H1 (cell line): Measurements from ENCODE around the gene GRIK4. TPM values are rescaled to one million over a fixed set of nuclear protein-coding genes. Genes with fewer than 3 reads are reported as not detected.

Experiments used
- CTCF ChIA-PET: fragments of 300-600 bp; sonication (Branson Sonifier 250); formaldehyde crosslinking; loops from one replicate; lab custom pipeline; 2021; ENCODE audit not compliant: partially characterized antibody; lab: Charles Lee
- POLR2A ChIA-PET: fragments of 300-600 bp; sonication (Branson Sonifier 250); formaldehyde crosslinking; loops from one replicate; lab custom pipeline; 2021; ENCODE audit warnings: inconsistent platforms; ENCODE audit not compliant: partially characterized antibody; lab: Charles Lee
- DNase-seq, 2 experiments: peaks; one replicate each; pipeline versions ENCODE4 v3.0.0 to v3.0.0-alpha.2; 2010 to 2022; ENCODE audit warnings: low spot score in 2 of 2, low read depth in 1 of 2, mixed read lengths in 1 of 2
- FAIRE-seq: peaks from 2 replicates; lab custom pipeline; 2011; peaks lifted over from hg19 to GRCh38; lab: Jason Lieb, UNC
- H2AFZ ChIP-seq: 2 replicates; pipeline ENCODE4 v1.8.1; 2012; ENCODE audit warnings: low read length, inconsistent platforms
- H2AK5ac ChIP-seq: 2 replicates; pipeline ENCODE4 v1.6.1; 2013; ENCODE audit warnings: low read depth, low read length
- H2BK120ac ChIP-seq: replicated peaks from 2 replicates; pipeline ENCODE3; 2013; ENCODE audit warnings: low read depth, low read length, inconsistent platforms
- H2BK12ac ChIP-seq: 2 replicates; pipeline ENCODE4 v1.6.1; 2013; ENCODE audit warnings: low read depth, low read length
- H2BK15ac ChIP-seq: 2 replicates; pipeline ENCODE4 v1.6.1; 2013; ENCODE audit warnings: low read length
- H2BK20ac ChIP-seq: 2 replicates; pipeline ENCODE4 v1.6.1; 2013; ENCODE audit warnings: low read length
- H2BK5ac ChIP-seq: 2 replicates; pipeline ENCODE4 v1.6.1; 2013; ENCODE audit warnings: low read depth, low read length
- H3K14ac ChIP-seq: 2 replicates; pipeline ENCODE4 v1.6.1; 2013; ENCODE audit warnings: inconsistent platforms; ENCODE audit not compliant: insufficient read length
- H3K18ac ChIP-seq: 2 replicates; pipeline ENCODE4 v1.6.1; 2013; ENCODE audit warnings: low read length; ENCODE audit errors: extremely low read depth
- H3K23ac ChIP-seq: 2 replicates; pipeline ENCODE4 v1.6.1; 2013; ENCODE audit warnings: inconsistent platforms; ENCODE audit not compliant: insufficient read length
- H3K23me2 ChIP-seq: 2 replicates; pipeline ENCODE4 v1.6.1; 2013; ENCODE audit warnings: low read depth, low read length
- H3K27ac ChIP-seq: 2 replicates; pipeline ENCODE4 v1.6.1; 2011; ENCODE audit warnings: low read depth, low read length, inconsistent platforms
- H3K27me3 ChIP-seq, 4 experiments: replicated peaks in 1 of 4; 1 replicate in 1 of 4; 2 replicates in 3 of 4; pipeline versions ENCODE4 v1.6.1 to v1.8.1; 2011 to 2013; ENCODE audit warnings: low read length in 3 of 4, mild to moderate bottlenecking in 3 of 4, inconsistent platforms in 2 of 4, mixed read lengths in 2 of 4, moderate library complexity in 1 of 4; ENCODE audit not compliant: control insufficient read depth in 3 of 4, insufficient read depth in 3 of 4; ENCODE audit errors: extremely low read depth in 1 of 4
- H3K36me3 ChIP-seq, 4 experiments: 2 replicates each; pipeline versions ENCODE4 v1.6.1 to v1.8.1; 2011 to 2013; ENCODE audit warnings: mild to moderate bottlenecking in 4 of 4, low read length in 3 of 4, moderate library complexity in 2 of 4, control low read depth in 1 of 4, inconsistent platforms in 1 of 4; ENCODE audit not compliant: insufficient read depth in 4 of 4, control insufficient read depth in 2 of 4
- H3K4ac ChIP-seq: replicated peaks from 2 replicates; pipeline ENCODE3; 2013; ENCODE audit warnings: low read length, low read depth, mixed read lengths, inconsistent platforms; ENCODE audit not compliant: insufficient read length
- H3K4me1 ChIP-seq, 4 experiments: replicated peaks in 1 of 4; 1 replicate in 1 of 4; 2 replicates in 3 of 4; pipeline versions ENCODE4 v1.6.1 to v1.8.1; 2011 to 2013; ENCODE audit warnings: low read length in 3 of 4, inconsistent platforms in 2 of 4, mixed read lengths in 1 of 4; ENCODE audit not compliant: insufficient read depth in 4 of 4, control insufficient read depth in 3 of 4
- H3K4me2 ChIP-seq, 2 experiments: 2 replicates each; pipeline versions ENCODE4 v1.6.1 to v1.8.1; 2011 to 2013; ENCODE audit warnings: low read depth in 2 of 2, low read length in 2 of 2, control low read depth in 1 of 2, inconsistent platforms in 1 of 2, mild to moderate bottlenecking in 1 of 2; ENCODE audit not compliant: insufficient read depth in 1 of 2
- H3K4me3 ChIP-seq, 4 experiments: fragments of 200-600, 300-600 bp in 1 of 4; sonication (generic), shearing (Covaris generic), sonication (Bioruptor Twin) in 1 of 4; 2 replicates each; pipeline versions ENCODE4 v1.5.1 to v1.8.1; 2011 to 2016; ENCODE audit warnings: low read length in 4 of 4, low read depth in 3 of 4, control low read depth in 2 of 4, inconsistent platforms in 2 of 4, mild to moderate bottlenecking in 2 of 4, mixed read lengths in 1 of 4, moderate library complexity in 1 of 4; ENCODE audit not compliant: insufficient read depth in 2 of 4; ENCODE audit errors: extremely low read depth in 1 of 4
- H3K56ac ChIP-seq: replicated peaks from 2 replicates; pipeline ENCODE3; 2013; ENCODE audit warnings: low read depth, mild to moderate bottlenecking, mixed read lengths, low read length, inconsistent platforms; ENCODE audit not compliant: insufficient read length
- H3K79me1 ChIP-seq: 2 replicates; pipeline ENCODE4 v1.6.1; 2013; ENCODE audit warnings: low read depth, low read length, control low read depth
- H3K79me2 ChIP-seq, 2 experiments: 2 replicates each; pipeline versions ENCODE4 v1.6.1 to v1.8.1; 2012 to 2013; ENCODE audit warnings: low read length in 2 of 2, mild to moderate bottlenecking in 2 of 2, inconsistent platforms in 1 of 2; ENCODE audit not compliant: insufficient read depth in 2 of 2, control insufficient read depth in 1 of 2
- H3K9ac ChIP-seq, 4 experiments: replicated peaks in 1 of 4; 1 replicate in 1 of 4; 2 replicates in 3 of 4; pipeline versions ENCODE4 v1.6.1 to v1.8.1; 2011 to 2013; ENCODE audit warnings: low read depth in 3 of 4, low read length in 3 of 4, control low read depth in 2 of 4, mild to moderate bottlenecking in 2 of 4, moderate library complexity in 2 of 4, inconsistent platforms in 1 of 4; ENCODE audit errors: extremely low read depth in 1 of 4
- H3K9me3 ChIP-seq, 2 experiments: 2 replicates each; pipeline versions ENCODE4 v1.6.1 to v1.8.1; 2012 to 2013; ENCODE audit warnings: mild to moderate bottlenecking in 2 of 2, moderate library complexity in 2 of 2, control low read depth in 1 of 2, inconsistent platforms in 1 of 2, low read depth in 1 of 2, low read length in 1 of 2, mixed read lengths in 1 of 2; ENCODE audit not compliant: insufficient read depth in 2 of 2
- H4K20me1 ChIP-seq, 2 experiments: replicated peaks in 1 of 2; 2 replicates each; pipeline versions ENCODE3 to v1.8.1; 2011 to 2013; ENCODE audit warnings: inconsistent platforms in 2 of 2, low read length in 2 of 2, mild to moderate bottlenecking in 1 of 2; ENCODE audit not compliant: insufficient read depth in 2 of 2, control insufficient read depth in 1 of 2
- H4K5ac ChIP-seq: 2 replicates; pipeline ENCODE4 v1.6.1; 2013; ENCODE audit warnings: low read length, low read depth, mixed read lengths, inconsistent platforms; ENCODE audit not compliant: insufficient read length
- H4K8ac ChIP-seq: 2 replicates; pipeline ENCODE4 v1.8.0; 2013; ENCODE audit warnings: mild to moderate bottlenecking, moderate library complexity, low read length, inconsistent platforms; ENCODE audit not compliant: insufficient read depth; ENCODE audit errors: extremely low read depth
- H4K91ac ChIP-seq: replicated peaks from 2 replicates; pipeline ENCODE3; 2013; ENCODE audit warnings: low read length, mixed read lengths, inconsistent platforms; ENCODE audit not compliant: insufficient read length
- BRCA1 ChIP-seq: IDR thresholded peaks from 2 replicates; pipeline ENCODE4 v1.6.1; 2012; ENCODE audit warnings: low read depth, low read length, improper control_type of control experiment
- EP300 ChIP-seq, 2 experiments: IDR thresholded peaks; 1 replicate in 1 of 2; 2 replicates in 1 of 2; pipeline ENCODE4 v1.6.1; 2011 to 2012; ENCODE audit warnings: low read depth in 2 of 2, low read length in 2 of 2, mild to moderate bottlenecking in 2 of 2, borderline replicate concordance in 1 of 2, inconsistent platforms in 1 of 2, moderate library complexity in 1 of 2
- FOSL1 ChIP-seq: IDR thresholded peaks from 2 replicates; pipeline ENCODE4 v1.6.1; 2011; ENCODE audit warnings: mild to moderate bottlenecking, low read depth, low read length, moderate library complexity; ENCODE audit not compliant: insufficient read depth
- KDM4A ChIP-seq: IDR thresholded peaks from one replicate; pipeline ENCODE4 v1.7.1; 2012; ENCODE audit warnings: low read depth, mild to moderate bottlenecking, moderate library complexity, low read length, inconsistent platforms; ENCODE audit not compliant: severe bottlenecking
- PHF8 ChIP-seq: fragments of 200-600 bp; sonication (generic); conservative IDR thresholded peaks from 2 replicates; pipeline ENCODE4 v1.7.1; 2012; ENCODE audit warnings: low read depth, mild to moderate bottlenecking, inconsistent platforms, low read length, moderate library complexity
- POLR2AphosphoS5 ChIP-seq: IDR thresholded peaks from 2 replicates; pipeline ENCODE4 v1.6.1; 2011; ENCODE audit warnings: low read depth, low read length
- RAD21 ChIP-seq, 2 experiments: IDR thresholded peaks in 1 of 2; conservative IDR thresholded peaks in 1 of 2; 2 replicates each; pipeline ENCODE4 v1.6.1; 2011; ENCODE audit warnings: low read depth in 2 of 2, low read length in 2 of 2, improper control_type of control experiment in 1 of 2, inconsistent platforms in 1 of 2, mild to moderate bottlenecking in 1 of 2, moderate library complexity in 1 of 2
- RNF2 ChIP-seq: fragments of 200-900, 300-1000 bp; sonication (generic); IDR thresholded peaks from 2 replicates; pipeline ENCODE4 v1.7.1; 2016; ENCODE audit warnings: borderline replicate concordance, low read depth, mild to moderate bottlenecking, antibody characterized with exemption, low read length; ENCODE audit not compliant: poor library complexity, severe bottlenecking; ENCODE audit errors: missing control alignments
- SAP30 ChIP-seq: fragments of 300-600 bp; sonication (generic); IDR thresholded peaks from 2 replicates; pipeline ENCODE4 v1.7.1; 2012; ENCODE audit warnings: low read length, moderate library complexity, mild to moderate bottlenecking, inconsistent platforms; ENCODE audit not compliant: insufficient read depth, insufficient replicate concordance
- SP2 ChIP-seq: IDR thresholded peaks from 2 replicates; pipeline ENCODE4 v1.6.1; 2012; ENCODE audit warnings: mild to moderate bottlenecking, low read length, inconsistent platforms
- SP4 ChIP-seq: IDR thresholded peaks from 2 replicates; pipeline ENCODE4 v1.6.1; 2012; ENCODE audit warnings: low read length, inconsistent platforms
- WGBS, 2 experiments: shearing (Covaris generic) in 1 of 2; methylation state at CpG; one replicate each; pipeline versions ENCODE4 v1.1.6 to v1.1.7; 2013 to 2015; ENCODE audit warnings: low lambda C conversion rate in 2 of 2, mixed read lengths in 2 of 2, inconsistent platforms in 1 of 2, low coverage in 1 of 2, missing lambda C conversion rate in 1 of 2; ENCODE audit not compliant: insufficient replicate concordance in 2 of 2, insufficient coverage in 1 of 2, insufficient read length in 1 of 2; ENCODE audit errors: extremely low coverage in 1 of 2, missing lambda C conversion rate in 1 of 2; 5-methylcytosine and 5-hydroxymethylcytosine counted together
- polyA plus RNA-seq, 7 experiments: library from polyadenylated mRNA; depleted of rRNA in 3 of 7; stranded (reverse) in 5 of 7; unstranded in 2 of 7; fragments of >200 nt in 5 of 7; fragments of 200-250 nt in 2 of 7; gene quantifications; 1 replicate in 5 of 7; 2 replicates in 1 of 7; 4 replicates in 1 of 7; pipeline versions ENCODE4 v1.2.1 to v1.2.3, GENCODE V29; 2011 to 2013; ENCODE audit warnings: missing spikeins in 2 of 7, mixed read lengths in 2 of 7
- total RNA-seq: library from RNA; stranded (reverse); fragmentation: NEBNext Ultra II Directional; extraction: Animal tissue kit (Norgen Biotek cat#: 25700); gene quantifications from 2 replicates; pipeline ENCODE4 v1.2.1, GENCODE V29; 2021

GRIK4 gene
- total and polyA plus RNA-seq, 2 of the 8 experiments (the other 6 are each of a cell fraction or from before 2014, with no cell fraction given), result 1.2 to 2.9 TPM

- H3K9ac ChIP-seq, result no peak overlapping the region
- no peak overlapping the region for H2BK12ac ChIP-seq
- no peak overlapping the region for H2AK5ac ChIP-seq
- no peak overlapping the region for H3K23ac ChIP-seq
- H3K27ac ChIP-seq, result no peak overlapping the region
- FAIRE-seq, result no peak
- H3K4me2 ChIP-seq, result no peak overlapping the region
- no peak overlapping the region for H3K56ac ChIP-seq
- H4K5ac ChIP-seq, result no peak overlapping the region
- WGBS, 2 experiments, result 67% methylated on average over 2 of the region's 2 CpGs; no CpG with 5 or more reads in 1 of the 2 experiments
- ChIA-PET CTCF (interaction anchor here (0.7 to 1.7 kb wide), 5 partner anchors 8 to 436 kb away, joined by 3 to 8 read pairs (median 4); no protein-coding TSS in a partner anchor), POLR2A (interaction anchor here (1.4 kb wide), 1 partner anchor 9 kb away, joined by 3 read pairs; no protein-coding TSS in a partner anchor)
- H3K14ac ChIP-seq, result no peak overlapping the region
- H3K27me3 ChIP-seq, result no peaks in the 10 kb centered on the region
- H2BK120ac ChIP-seq, result no peak overlapping the region
- no peak for DNase-seq
- no peak overlapping the region for H3K4me3 ChIP-seq
- no peaks in the 10 kb centered on the region for H3K23me2 ChIP-seq
- no peaks in the 10 kb centered on the region for H3K79me2 ChIP-seq
- no peaks in the 10 kb centered on the region for H3K9me3 ChIP-seq
- H2BK15ac ChIP-seq, result no peak overlapping the region
- H3K4me1 ChIP-seq, result peaks cover 0 to 1% (median 0%) of the 10 kb centered on the region in 4 experiments; a peak in 2 of 7 replicates
- no peaks in the 10 kb centered on the region for H4K20me1 ChIP-seq
- no peak overlapping the region for H4K91ac ChIP-seq
- H3K36me3 ChIP-seq, result no peaks in the 10 kb centered on the region
- no peak overlapping the region for H2BK20ac ChIP-seq
- no peaks in the 10 kb centered on the region for H3K79me1 ChIP-seq
- TF ChIP-seq EP300 (IDR thresholded peaks at IDR 0.05; ENCODE audit: borderline replicate concordance in 1 of 2, low read depth in 2 of 2, low read length in 2 of 2) (no peak), SP4 (no peak), SAP30 (no peak), KDM4A (no peak), FOSL1 (no peak), POLR2AphosphoS5 (no peak), RAD21 (IDR thresholded peaks at IDR 0.05 in 1 of 2, conservative IDR thresholded peaks at IDR 0.05 in 1 of 2; ENCODE audit: low read depth in 2 of 2, low read length in 2 of 2) (no peak), SP2 (no peak), BRCA1 (no peak), RNF2 (no peak), PHF8 (no peak)
- no peak overlapping the region for H2BK5ac ChIP-seq
- no peak overlapping the region for H4K8ac ChIP-seq
- no peak overlapping the region for H3K4ac ChIP-seq
- H3K18ac ChIP-seq, result no peak overlapping the region
- H2AFZ ChIP-seq, result no peak overlapping the region
Measured at GRCh38 chr11:120494595-120494994, 17.0 kb upstream of the GRIK4 start.
